Keratinocyte (primary cell): Measurements from ENCODE around the gene KCNJ6. TPM values are rescaled to one million over a fixed set of nuclear protein-coding genes. Genes with fewer than 3 reads are reported as not detected.

Experiments used
- DNase-seq: peaks from one replicate; pipeline ENCODE4 v3.0.0-alpha.2; 2011; ENCODE audit warnings: low read depth, missing footprints, low spot score
- FAIRE-seq: peaks from 2 replicates; lab custom pipeline; 2011; peaks lifted over from hg19 to GRCh38; lab: Jason Lieb, UNC
- H2AFZ ChIP-seq: 2 replicates; pipeline ENCODE4 v1.6.0; 2012; ENCODE audit warnings: low read length, control low read depth, inconsistent platforms; ENCODE audit not compliant: control insufficient read depth
- H3K27ac ChIP-seq: 2 replicates; pipeline ENCODE4 v1.5.1; 2011; ENCODE audit warnings: low read length; ENCODE audit not compliant: control insufficient read depth, insufficient read depth
- H3K27me3 ChIP-seq: 3 replicates; pipeline ENCODE4 v1.6.0; 2011; ENCODE audit warnings: low read length; ENCODE audit not compliant: control insufficient read depth, insufficient read depth; ENCODE audit errors: extremely low read depth
- H3K36me3 ChIP-seq, 2 experiments: 2 replicates in 1 of 2; 3 replicates in 1 of 2; pipeline ENCODE4 v1.5.1; 2011; ENCODE audit warnings: low read length in 2 of 2, mild to moderate bottlenecking in 1 of 2; ENCODE audit not compliant: control insufficient read depth in 2 of 2, insufficient read depth in 2 of 2; ENCODE audit errors: extremely low read depth in 1 of 2
- H3K4me1 ChIP-seq: 3 replicates; pipeline ENCODE4 v1.5.1; 2011; ENCODE audit warnings: low read length; ENCODE audit not compliant: control insufficient read depth, insufficient read depth; ENCODE audit errors: extremely low read depth
- H3K4me2 ChIP-seq: 3 replicates; pipeline ENCODE4 v1.6.0; 2011; ENCODE audit warnings: low read depth, low read length; ENCODE audit not compliant: control insufficient read depth, insufficient read depth; ENCODE audit errors: extremely low read depth
- H3K4me3 ChIP-seq, 3 experiments: fragments of 200-600 bp in 1 of 3; sonication (generic) in 1 of 3; 2 replicates in 2 of 3; 3 replicates in 1 of 3; pipeline ENCODE4 v1.5.1; 2011 to 2016; ENCODE audit warnings: low read length in 3 of 3, mild to moderate bottlenecking in 3 of 3, control low read depth in 2 of 3, inconsistent platforms in 1 of 3, low read depth in 1 of 3, mixed read lengths in 1 of 3, mixed run types in 1 of 3, moderate library complexity in 1 of 3; ENCODE audit not compliant: control insufficient read depth in 2 of 3, insufficient read depth in 2 of 3; ENCODE audit errors: extremely low read depth in 1 of 3
- H3K79me2 ChIP-seq: 2 replicates; pipeline ENCODE4 v1.6.0; 2012; ENCODE audit warnings: low read length; ENCODE audit not compliant: control insufficient read depth, insufficient read depth
- H3K9ac ChIP-seq: 3 replicates; pipeline ENCODE4 v1.6.0; 2011; ENCODE audit warnings: low read length; ENCODE audit not compliant: control insufficient read depth, insufficient read depth; ENCODE audit errors: extremely low read depth
- H3K9me1 ChIP-seq: 3 replicates; pipeline ENCODE4 v1.6.0; 2011; ENCODE audit warnings: low read length; ENCODE audit not compliant: control insufficient read depth, insufficient read depth; ENCODE audit errors: extremely low read depth
- H3K9me3 ChIP-seq: 2 replicates; pipeline ENCODE4 v1.5.1; 2012; ENCODE audit warnings: low read depth, low read length; ENCODE audit not compliant: control insufficient read depth
- H4K20me1 ChIP-seq: 3 replicates; pipeline ENCODE4 v1.6.0; 2011; ENCODE audit warnings: low read length; ENCODE audit not compliant: control insufficient read depth, insufficient read depth; ENCODE audit errors: extremely low read depth
- CTCF ChIP-seq, 3 experiments: IDR thresholded peaks in 1 of 3; conservative IDR thresholded peaks in 1 of 3; optimal IDR thresholded peaks in 1 of 3; 2 replicates in 2 of 3; 3 replicates in 1 of 3; pipeline versions ENCODE3 to v1.5.1; 2011; ENCODE audit warnings: low read length in 3 of 3, mild to moderate bottlenecking in 3 of 3, moderate library complexity in 2 of 3, control low read depth in 1 of 3, inconsistent platforms in 1 of 3; ENCODE audit not compliant: insufficient read depth in 2 of 3; ENCODE audit errors: extremely low read depth in 1 of 3
- EZH2 ChIP-seq: IDR thresholded peaks from one replicate; pipeline ENCODE4 v1.6.1; 2012; ENCODE audit warnings: inconsistent platforms, mild to moderate bottlenecking, low read length, moderate library complexity
- dilution Hi-C: fragments of 300-500 bp; cut with MboI; formaldehyde crosslinking; loops from one replicate; pipeline ENCODE4 v1.7.0; 2020; ENCODE audit warnings: low sequenced_read_pairs; ENCODE audit not compliant: extremely low pct_ligation_motif_present
- polyA plus RNA-seq, 5 experiments: library from polyadenylated mRNA; depleted of rRNA in 3 of 5; stranded (reverse) in 3 of 5; stranded (forward) in 1 of 5; unstranded in 1 of 5; fragments of >200 nt; gene quantifications; 1 replicate in 1 of 5; 2 replicates in 3 of 5; 3 replicates in 1 of 5; pipeline versions ENCODE4 v1.2.1 to v1.2.3, GENCODE V29; 2011 to 2012; ENCODE audit warnings: missing spikeins in 2 of 5, low read depth in 1 of 5, low replicate concordance in 1 of 5

Gene KCNJ6
- polyA plus RNA-seq, 1 donor (not counting 4 experiments of a cell fraction or from before 2014, with no cell fraction given) = not detected

DNA sequence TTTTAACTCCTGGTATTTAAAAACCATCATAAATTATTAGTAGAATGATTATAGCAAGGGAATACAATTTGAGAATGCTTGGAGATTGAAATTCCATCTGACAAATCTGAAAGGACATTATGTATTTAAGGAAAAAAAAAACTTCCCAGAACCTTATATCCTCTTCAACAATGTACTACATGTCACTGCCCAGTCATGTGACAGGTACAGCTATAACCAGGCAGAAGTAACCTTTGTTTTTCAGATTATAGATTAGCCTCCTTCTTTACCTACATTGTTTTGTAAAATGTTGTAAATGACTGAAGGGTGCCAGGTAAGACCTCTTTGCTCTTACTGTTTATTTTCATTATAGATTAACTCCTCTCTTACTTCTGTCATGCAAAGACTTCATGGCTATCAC is 96.9 kb downstream of the KCNJ6 start:
- dilution Hi-C loops = no loop called here
- Histone ChIP-seq H3K9ac (no peak overlapping the region), H3K9me1 (no peaks in the 10 kb centered on the region), H4K20me1 (no peaks in the 10 kb centered on the region), H3K27ac (no peak overlapping the region), H3K4me3 (no peak overlapping the region), H3K9me3 (no peaks in the 10 kb centered on the region), H3K4me2 (no peak overlapping the region), H3K79me2 (no peaks in the 10 kb centered on the region), H2AFZ (no peak overlapping the region), H3K27me3 (no peaks in the 10 kb centered on the region), H3K4me1 (no peaks in the 10 kb centered on the region), H3K36me3 (no peaks in the 10 kb centered on the region)
- DNase-seq (no peak), FAIRE-seq (no peak)
- TF ChIP-seq EZH2 = no peak
- TF ChIP-seq CTCF (optimal IDR thresholded peaks at IDR 0.05 in 1 of 3, IDR thresholded peaks at IDR 0.05 in 1 of 3, conservative IDR thresholded peaks at IDR 0.05 in 1 of 3; ENCODE audit: extremely low read depth in 1 of 3, insufficient read depth in 2 of 3, low read length in 3 of 3) = no peak

- Histone ChIP-seq H3K27me3 (no peaks in the 10 kb centered on the region), H3K4me1 (no peaks in the 10 kb centered on the region), H3K9me1 (no peaks in the 10 kb centered on the region), H3K79me2 (no peaks in the 10 kb centered on the region), H3K27ac (no peak overlapping the region), H4K20me1 (no peaks in the 10 kb centered on the region), H3K9me3 (no peaks in the 10 kb centered on the region), H3K9ac (no peak overlapping the region), H3K4me3 (no peak overlapping the region), H3K4me2 (no peak overlapping the region), H3K36me3 (no peaks in the 10 kb centered on the region), H2AFZ (no peak overlapping the region)
- DNase-seq = no peak
- dilution Hi-C loops = no loop called here
- no peak for FAIRE-seq
- no peak for TF ChIP-seq CTCF (optimal IDR thresholded peaks at IDR 0.05 in 1 of 3, IDR thresholded peaks at IDR 0.05 in 1 of 3, conservative IDR thresholded peaks at IDR 0.05 in 1 of 3; ENCODE audit: extremely low read depth in 1 of 3, insufficient read depth in 2 of 3, low read length in 3 of 3)
- no peak for TF ChIP-seq EZH2
Measured at GRCh38 chr21:37817242-37817641, 99.0 kb downstream of the KCNJ6 start.
